Activated CD4-positive, alpha-beta T cell treated with anti-CD3 and anti-CD28 coated beads, Interleukin-2, amount 50 U/mL, for 1 hour (primary cell): ENCODE measurements around the gene CLCN5.
"Not testable (repeated sequence)": the region's sequence is repeated elsewhere in the genome, so short reads cannot be mapped to it uniquely, and the experiment has no call there.

Experiments
- DNase-seq: peaks from one replicate; pipeline ENCODE4 v3.0.0-alpha.2; 2020

Gene CLCN5

GRCh38 chrX:49999087-49999486, 76.7 kb downstream of the CLCN5 start:
- DNase-seq = no peak

DNA sequence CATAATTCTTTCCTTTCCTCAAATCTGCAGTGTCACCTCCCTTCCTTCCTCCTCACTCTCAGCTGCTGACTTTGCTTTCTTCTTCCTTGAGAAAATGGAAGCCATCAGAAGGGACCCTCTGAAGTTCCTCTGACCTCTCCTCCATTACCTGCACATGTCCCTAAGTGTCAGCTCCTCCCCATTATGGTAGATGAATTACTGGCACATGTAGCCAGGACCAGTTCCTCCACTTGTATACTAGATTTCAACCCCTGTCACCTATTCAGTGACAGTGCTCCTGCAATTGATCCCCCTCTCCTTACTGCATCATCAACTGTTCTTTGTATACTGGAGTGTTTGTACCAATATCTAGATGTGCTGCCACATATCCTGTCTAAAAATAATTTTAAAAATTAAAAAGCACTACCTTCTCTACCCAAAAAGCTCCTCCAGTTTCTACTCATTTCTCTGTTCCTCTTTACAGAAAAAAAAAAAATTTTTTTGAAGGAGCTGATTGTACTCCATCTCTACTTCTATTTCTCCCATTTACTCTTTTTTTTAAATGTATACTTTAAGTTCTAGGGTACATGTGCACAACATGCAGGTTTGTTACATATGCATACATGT, 78.6 kb downstream of the CLCN5 start:
- DNase-seq = no peak

- DNase-seq = no peak
These were observed 79.8 kb downstream of the CLCN5 start for GRCh38 chrX:50002067-50002714.

GRCh38 chrX:50003467-50003866, 81.1 kb downstream of the CLCN5 start:
- no peak for DNase-seq

DNA sequence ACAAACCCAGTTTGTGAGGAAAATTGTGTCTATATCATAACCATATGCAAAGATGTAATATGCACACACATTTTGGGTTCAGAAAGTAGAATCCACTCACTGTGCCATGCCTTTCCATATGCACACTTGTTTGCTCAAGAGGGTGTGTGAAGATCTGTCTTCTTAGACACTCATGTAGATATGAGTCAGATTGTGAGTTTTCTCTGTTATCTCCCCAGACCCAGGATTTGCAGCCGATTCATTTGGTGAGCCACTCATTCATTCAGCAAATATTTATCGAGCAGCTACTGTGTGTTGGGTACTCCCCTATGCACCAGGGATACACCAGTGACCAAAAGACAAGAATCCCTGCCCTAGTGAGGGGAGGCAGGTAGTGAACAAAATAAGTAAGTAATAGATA, 81.5 kb downstream of the CLCN5 start:
- DNase-seq = no peak

DNA sequence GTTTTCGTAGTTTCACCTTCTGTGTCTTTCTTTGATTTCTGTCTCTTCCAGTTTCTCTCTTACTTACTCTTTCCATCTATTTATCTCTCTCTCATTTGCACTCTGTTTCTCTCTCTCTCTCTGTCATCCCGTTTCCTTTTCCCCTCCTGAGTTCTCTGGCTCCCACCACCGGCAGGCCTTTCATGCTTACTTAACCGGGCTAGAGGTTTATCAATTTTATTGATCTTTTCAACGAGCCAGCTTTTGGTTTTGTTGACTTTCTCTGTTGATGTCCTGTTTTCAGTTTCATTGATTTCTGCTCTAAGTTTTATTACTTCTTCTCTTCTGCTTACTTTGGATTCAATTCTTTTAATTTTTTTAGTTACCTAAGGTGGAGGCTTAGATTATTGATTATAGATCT, 103.2 kb downstream of the CLCN5 start:
- not testable (repeated sequence) for DNase-seq

DNA sequence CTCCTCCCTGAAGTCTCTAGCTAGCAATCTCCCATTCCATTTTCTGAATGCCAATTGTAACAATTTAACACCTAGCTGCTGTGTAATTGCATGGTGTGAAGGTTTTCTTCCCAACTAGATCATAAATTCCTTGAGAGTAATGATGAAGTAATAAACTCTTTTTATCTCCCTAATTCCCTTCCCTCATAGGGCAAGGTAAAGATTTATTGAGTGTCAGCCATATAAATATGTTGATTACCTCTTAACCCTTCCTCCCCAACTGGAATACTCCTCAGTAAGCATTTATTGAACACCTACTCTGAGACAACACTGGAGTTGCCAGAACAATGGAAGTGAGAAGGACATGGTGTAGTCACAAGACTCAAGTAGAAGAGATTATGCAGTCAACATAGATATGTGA, 112.7 kb downstream of the CLCN5 start:
- no peak for DNase-seq

DNA sequence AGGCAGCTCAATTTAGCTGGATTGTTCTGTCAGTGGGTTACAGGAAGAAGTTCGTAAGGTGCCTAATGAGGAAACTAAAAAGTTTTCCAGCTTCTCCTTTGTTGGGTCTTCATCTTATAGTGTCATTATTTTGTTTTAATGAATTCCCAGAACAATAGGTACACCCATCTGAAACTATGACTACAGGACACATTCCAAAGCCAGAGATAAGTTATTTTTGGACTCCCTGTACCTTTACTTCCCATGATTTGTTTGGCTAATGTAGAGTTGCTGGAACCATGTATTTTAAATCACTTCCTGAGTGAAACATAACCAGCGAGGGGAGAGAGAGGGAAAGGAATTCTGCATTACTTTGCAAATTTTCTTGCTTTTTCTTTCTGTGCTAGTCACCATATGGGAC, 114.0 kb downstream of the CLCN5 start:
- DNase-seq = no peak

- no peak for DNase-seq
These were observed 123.4 kb downstream of the CLCN5 start for GRCh38 chrX:50045823-50046222.

DNA sequence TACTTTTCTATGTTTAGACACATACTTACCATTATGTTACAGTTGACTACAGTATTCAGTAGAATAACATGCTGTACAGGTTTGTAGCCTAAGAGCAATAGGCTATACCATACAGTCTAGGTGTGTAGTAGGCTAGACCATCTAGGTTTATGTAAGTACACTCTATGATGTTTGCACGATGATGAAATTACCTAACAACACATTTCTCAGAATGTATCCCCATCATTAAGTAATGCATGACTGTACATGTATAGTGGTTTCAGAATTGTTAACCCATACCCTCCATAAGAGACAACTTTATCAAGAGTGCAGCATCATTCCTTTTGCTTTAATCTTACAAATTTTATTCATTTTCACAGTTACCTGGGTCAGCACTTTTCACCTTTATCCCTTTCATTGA, 126.8 kb downstream of the CLCN5 start:
- no peak for DNase-seq

GRCh38 chrX:50054147-50054546, 131.8 kb downstream of the CLCN5 start:
- no peak for DNase-seq

GRCh38 chrX:50066318-50066937, 144.0 kb downstream of the CLCN5 start:
- no peak for DNase-seq

DNA sequence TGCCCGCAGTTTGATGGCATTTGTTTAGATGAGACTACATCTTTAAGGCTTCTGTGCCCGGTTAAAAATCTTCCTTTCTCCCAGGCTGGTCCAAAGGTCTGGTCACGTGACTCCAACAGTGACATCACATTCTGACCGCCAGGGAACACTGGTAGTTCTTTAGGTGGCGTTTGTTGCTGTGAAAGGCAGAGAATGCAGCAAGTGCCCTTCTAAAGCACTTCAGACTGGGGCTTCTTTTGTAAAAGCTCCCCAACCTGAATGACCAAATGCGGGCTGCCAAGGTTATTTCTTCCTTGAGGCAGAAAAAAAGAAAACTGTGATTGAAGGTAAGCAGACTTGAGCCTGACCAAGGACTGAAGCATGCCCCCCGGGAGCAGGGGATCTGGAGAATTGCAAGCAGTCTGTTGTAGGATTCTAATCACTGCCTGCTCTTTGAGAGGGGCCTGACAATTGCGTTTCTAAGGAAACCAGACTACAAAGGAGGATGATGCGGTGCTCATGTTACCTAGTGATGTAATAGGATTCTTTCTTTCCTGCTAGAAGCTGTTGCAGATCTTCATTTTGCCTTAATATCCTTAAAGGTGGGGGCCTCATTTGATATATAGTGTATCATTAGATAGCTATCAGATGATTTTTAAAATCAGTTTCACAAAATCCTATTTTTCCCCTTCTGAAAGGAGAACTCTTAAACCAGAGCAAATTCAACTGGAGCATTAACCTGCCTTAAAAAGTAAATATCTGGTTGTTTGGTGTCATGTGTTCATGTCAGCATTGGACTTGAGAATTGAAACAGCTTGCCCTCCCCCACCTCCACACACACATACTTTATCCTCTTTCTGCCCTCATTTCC, 145.3 kb downstream of the CLCN5 start:
- no peak for DNase-seq

- DNase-seq = no peak
These were observed 145.8 kb downstream of the CLCN5 start for GRCh38 chrX:50068285-50068563.

DNA sequence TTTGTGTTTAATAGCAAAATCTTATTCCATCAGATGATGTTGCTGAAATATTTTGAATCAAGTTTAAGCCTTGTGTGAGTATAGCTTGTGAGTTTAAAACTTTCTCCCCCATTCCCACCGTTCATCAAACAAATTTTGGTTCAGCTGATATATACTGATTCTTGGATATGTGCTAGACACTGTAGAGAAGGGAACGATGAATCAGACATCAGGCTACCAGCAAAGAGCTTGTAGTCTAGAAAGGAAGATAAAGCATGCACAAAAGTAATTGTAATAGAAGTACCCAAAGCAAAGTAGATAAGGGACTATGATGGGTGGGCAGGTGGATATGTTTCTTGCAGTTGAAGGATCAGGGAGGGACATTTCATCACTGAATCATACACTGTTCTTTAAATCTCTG, 146.5 kb downstream of the CLCN5 start:
- DNase-seq = no peak

- no peak for DNase-seq
These were observed 149.1 kb downstream of the CLCN5 start for GRCh38 chrX:50071494-50071893.

GRCh38 chrX:50072110-50072509, 149.7 kb downstream of the CLCN5 start:
- no peak for DNase-seq

DNA sequence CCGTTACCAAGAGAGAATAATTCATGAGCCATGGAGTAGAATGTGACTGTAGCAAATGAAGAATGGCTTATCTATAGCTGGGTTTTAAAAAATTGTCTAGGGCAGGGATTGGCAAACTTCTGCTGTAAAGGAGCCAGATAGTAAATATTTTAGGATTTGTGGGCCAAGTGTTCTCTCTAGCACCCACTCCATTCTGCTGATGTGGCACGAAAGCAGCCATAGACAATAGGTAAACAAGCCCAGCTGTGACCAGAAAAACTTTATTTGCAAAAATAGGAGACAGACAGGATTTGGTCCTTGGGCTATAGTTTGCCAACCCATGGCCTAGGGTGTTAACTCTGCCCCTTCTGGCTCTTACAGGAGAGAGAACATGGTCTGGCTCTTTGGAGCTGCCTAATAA, 151.2 kb downstream of the CLCN5 start:
- DNase-seq = no peak

- DNase-seq = no peak
These were observed 153.4 kb downstream of the CLCN5 start for GRCh38 chrX:50075630-50076339.

GRCh38 chrX:50081282-50081889, 159.0 kb downstream of the CLCN5 start:
- no peak for DNase-seq

DNA sequence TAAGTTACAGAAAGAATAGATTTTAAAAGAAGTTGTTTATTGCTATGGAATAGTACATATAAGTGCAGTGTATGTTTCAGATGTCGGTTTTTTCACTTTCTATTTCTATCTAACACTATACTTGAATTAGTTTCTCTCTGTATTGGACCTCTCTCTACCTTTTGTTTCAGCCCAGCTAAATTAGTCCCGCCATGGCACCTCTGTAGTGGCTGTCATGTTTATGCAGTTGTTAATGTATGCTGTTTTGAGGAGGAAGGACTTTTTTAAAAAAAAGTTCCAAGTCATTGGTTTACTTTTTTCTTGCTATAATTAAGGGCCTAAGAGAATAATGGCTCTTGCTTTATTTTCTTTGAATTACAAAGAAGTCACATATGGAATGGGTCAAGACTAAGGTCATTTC, 160.3 kb downstream of the CLCN5 start:
- no peak for DNase-seq

GRCh38 chrX:50088645-50089044, 166.2 kb downstream of the CLCN5 start:
- DNase-seq = no peak

GRCh38 chrX:50093625-50094024, 171.2 kb downstream of the CLCN5 start:
- no peak for DNase-seq
